DOHH2 (cell line): ENCODE measurements around the gene CRADD.

Experiments
- EZH2phosphoT487 ChIP-seq: fragments of 200-600 bp; sonication (generic); IDR thresholded peaks from 2 replicates; pipeline ENCODE4 v1.6.1; 2017; ENCODE audit warnings: borderline replicate concordance, mild to moderate bottlenecking, antibody characterized with exemption, low read length, moderate library complexity, mixed read lengths
- TF ChIP-seq, protein P1 (sequence below): fragments of 200-600 bp; sonication (generic); IDR thresholded peaks from one replicate; pipeline ENCODE4 v1.5.1; 2014; ENCODE audit warnings: antibody characterized with exemption, mild to moderate bottlenecking, low read depth, low read length; ENCODE audit not compliant: poor library complexity, severe bottlenecking

DNA sequence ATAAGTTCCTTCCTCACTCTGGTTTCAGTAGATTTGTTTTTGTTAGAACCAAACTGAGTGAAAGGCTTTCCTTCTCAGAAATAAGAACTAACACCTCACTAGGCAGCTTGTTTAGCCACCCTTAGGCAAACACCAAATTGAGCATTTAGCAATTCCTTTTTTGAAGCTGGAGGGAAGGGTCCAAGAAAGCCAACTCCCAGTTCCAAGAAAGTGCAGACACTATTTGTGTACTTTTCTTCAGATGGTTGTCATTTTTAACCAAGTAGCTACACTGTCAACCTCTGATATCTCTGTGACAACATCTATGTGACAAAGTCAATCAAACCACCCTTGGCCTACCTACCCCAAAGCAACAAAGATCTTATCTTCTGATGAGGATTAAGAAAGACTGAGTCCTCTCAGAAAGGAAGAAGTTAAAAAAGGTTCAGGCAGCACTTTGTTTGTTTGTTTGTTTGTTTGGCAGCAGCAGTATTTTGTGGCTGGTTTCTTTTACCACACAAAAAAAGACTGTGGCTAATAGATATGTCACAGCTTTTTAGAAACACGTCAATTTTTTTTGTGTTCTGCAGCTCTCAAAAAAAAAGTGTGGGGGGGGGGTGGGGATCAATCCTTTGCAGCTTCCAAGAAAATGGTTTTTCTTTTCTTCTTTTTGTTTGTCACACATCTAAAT is 203.8 kb downstream of the CRADD start:
- TF ChIP-seq, protein P1, sequence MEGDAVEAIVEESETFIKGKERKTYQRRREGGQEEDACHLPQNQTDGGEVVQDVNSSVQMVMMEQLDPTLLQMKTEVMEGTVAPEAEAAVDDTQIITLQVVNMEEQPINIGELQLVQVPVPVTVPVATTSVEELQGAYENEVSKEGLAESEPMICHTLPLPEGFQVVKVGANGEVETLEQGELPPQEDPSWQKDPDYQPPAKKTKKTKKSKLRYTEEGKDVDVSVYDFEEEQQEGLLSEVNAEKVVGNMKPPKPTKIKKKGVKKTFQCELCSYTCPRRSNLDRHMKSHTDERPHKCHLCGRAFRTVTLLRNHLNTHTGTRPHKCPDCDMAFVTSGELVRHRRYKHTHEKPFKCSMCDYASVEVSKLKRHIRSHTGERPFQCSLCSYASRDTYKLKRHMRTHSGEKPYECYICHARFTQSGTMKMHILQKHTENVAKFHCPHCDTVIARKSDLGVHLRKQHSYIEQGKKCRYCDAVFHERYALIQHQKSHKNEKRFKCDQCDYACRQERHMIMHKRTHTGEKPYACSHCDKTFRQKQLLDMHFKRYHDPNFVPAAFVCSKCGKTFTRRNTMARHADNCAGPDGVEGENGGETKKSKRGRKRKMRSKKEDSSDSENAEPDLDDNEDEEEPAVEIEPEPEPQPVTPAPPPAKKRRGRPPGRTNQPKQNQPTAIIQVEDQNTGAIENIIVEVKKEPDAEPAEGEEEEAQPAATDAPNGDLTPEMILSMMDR, result no peak
- TF ChIP-seq EZH2phosphoT487, result no peak
